Stimulated activated CD4-positive, alpha-beta T cell treated with anti-CD3 and anti-CD28 coated beads, TNF-alpha, amount 100 ng/mL, for 1 hour (primary cell): ENCODE results near the gene XRCC5.
"Not testable (repeated sequence)": the region's sequence is repeated elsewhere in the genome, so short reads cannot be mapped to it uniquely, and the experiment has no call there.

Experiments
- DNase-seq, 3 donors: peaks; one replicate each; pipeline ENCODE4 v3.0.0-alpha.2; 2020; ENCODE audit warnings: low read depth in 3 of 3, low spot score in 1 of 3

The XRCC5 gene

DNA sequence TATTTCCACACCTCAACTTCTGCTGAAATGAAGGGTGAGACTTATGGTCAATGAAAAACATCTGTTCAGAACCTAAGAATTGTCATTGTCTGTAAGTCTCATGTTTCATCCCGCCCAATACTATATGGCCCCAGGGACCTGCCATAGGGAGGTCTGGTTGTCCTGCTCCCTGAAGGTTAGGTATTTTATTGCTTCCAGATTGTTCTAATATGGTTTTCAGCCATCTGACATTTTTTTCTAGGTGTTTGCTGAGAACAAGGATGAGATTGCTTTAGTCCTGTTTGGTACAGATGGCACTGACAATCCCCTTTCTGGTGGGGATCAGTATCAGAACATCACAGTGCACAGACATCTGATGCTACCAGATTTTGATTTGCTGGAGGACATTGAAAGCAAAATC lies 7.3 kb downstream of the XRCC5 start:
- DNase-seq, result no peak

- DNase-seq, result no peak
Observed at GRCh38 chr2:216117561-216118340, 8.6 kb downstream of the XRCC5 start.

DNA sequence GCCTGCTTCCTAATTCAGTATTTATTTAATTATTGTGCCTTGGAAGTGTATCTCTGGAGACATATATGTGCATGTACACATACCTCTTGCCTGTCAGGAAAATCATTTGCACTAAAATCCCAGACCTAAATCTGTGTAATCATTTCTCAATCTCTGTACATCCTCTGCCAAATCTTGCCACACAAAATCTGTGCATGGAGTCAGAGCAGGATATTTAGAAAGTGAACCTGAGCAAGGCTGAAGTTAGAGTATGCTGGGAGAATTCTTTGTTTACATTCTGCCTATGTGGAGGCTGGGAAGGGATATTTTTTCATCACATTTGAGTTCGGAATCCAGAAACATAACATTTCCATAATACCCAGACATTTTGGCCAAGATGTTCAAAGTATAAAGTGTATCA lies 9.3 kb downstream of the XRCC5 start:
- DNase-seq, result no peak

- no peak for DNase-seq
Observed at GRCh38 chr2:216119146-216119545, 10.0 kb downstream of the XRCC5 start.

DNA sequence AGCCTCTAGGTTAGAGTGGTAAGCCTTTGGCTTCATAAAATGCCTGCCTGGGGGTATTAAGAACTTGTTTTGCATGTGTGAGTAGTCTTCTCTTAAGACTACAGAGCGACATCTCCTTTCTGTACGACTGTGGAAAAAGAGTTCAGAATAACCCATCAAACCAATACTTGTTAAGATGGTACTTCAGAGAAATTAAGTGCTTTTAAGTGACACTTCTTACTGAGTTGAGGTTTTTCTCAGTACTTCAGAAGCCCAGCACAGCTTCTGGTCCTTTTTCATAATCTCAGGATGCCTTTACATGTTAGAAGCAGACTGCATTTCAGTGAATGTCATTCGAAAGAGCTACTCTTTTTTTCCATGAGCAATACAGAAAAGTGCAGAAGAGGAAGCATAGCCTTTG lies 10.8 kb downstream of the XRCC5 start:
- DNase-seq, result no peak

DNA sequence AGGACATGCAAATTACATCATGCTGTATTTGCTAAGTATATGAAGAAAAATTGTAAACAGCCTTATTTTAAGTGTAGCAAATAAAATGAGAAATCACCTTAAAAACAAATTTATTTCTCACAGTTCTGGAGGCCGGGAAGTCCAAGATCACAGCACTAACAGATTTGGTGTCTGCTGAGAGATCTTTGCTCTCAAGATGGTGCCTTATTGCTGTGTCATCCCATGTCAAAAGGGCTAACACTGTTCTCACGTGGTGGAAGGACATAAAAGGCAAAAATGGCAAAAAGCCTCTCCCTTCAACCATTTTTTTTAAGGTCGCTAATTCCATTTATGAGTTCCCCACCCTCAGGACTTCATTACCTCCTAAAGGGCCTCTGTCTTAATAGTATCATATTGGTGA lies 12.1 kb downstream of the XRCC5 start:
- DNase-seq, result no peak

- no peak for DNase-seq
Observed at GRCh38 chr2:216126943-216127342, 17.8 kb downstream of the XRCC5 start.

DNA sequence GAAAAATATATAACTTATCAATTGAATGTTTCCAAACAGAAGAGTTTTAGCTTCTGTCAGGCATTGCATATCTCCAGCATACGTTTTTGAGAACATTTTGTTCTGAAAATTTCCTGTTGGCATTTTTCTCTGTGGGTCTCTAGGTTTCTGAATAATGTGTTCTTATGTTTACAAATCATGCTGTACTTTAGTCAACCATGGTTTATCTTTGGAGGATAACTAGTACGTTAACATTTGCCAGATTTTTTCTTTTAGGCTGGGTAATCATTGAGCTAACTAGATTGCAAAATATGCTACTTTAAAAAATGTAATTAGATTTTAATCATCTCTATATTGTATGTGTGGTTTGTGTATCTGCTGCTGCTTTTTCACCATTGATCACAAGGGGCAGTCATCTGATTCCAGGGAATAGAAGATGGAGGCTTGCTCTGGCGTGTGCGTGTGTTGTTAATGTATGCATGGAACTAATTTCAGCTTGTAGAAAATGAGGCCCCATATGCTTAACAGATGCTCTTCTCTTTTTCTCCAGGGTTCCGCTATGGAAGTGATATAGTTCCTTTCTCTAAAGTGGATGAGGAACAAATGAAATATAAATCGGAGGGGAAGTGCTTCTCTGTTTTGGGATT lies 21.3 kb downstream of the XRCC5 start:
- DNase-seq, result no peak

DNA sequence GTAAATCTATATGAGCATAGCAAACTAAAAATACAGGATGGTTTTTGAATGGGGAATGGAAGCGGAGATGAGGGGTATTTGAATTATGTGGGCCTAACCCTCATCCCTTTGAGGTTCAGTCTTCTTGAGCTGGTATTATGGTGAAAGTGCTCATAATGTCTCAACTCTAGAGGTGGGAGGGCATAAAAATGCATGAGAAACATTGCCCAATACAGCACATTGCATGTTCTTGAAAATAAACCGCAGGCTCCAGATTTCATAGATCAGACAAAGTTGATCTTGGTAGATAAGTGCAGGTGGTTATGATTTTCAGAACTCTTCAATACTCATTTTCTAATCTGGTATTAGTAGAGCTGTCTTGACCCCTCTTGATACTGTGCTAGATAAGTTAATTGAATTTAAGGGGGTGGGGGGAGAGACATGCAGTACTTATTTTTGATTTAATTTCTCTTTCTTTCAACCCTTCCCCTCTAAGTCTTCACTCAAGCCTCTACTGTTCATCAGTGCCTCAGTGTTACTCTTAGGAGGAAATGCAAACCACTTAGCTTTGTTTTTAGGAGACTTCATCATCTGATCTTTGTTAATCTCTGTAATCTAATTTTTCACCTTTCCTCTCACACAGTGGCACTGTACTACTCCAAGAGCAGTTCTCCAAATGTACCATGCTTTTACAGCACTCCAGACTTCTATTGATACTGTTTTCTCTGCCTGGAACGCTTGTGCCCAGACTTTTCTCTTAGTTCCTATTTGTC lies 22.2 kb downstream of the XRCC5 start:
- no peak for DNase-seq

DNA sequence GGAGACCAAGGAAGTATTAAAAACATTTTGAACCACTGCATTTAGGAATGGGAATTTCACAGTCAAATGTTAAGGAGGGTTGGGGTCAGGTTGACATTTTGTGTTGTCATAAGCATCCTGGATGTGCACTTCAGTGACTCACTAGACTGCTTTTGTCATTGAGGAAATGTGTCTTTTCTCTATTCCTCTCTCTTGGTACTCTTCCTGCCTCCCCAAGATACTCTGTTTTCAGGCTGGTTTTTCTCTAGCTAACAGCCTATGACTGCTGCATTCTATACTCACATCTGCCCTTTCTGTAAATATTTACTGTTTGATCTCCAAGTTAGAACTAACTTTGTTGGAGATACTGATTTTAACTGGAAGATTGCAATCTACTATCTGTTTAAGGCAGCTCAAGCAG lies 23.4 kb downstream of the XRCC5 start:
- DNase-seq, result no peak

GRCh38 chr2:216133397-216133796 lies 24.2 kb downstream of the XRCC5 start:
- no peak for DNase-seq

- DNase-seq, result no peak
Observed at GRCh38 chr2:216134958-216135541, 25.9 kb downstream of the XRCC5 start.

- no peak for DNase-seq
Observed at GRCh38 chr2:216139884-216140283, 30.7 kb downstream of the XRCC5 start.

GRCh38 chr2:216141516-216141915 lies 32.4 kb downstream of the XRCC5 start:
- not testable (repeated sequence) for DNase-seq

- no peak for DNase-seq
Observed at GRCh38 chr2:216142540-216142939, 33.4 kb downstream of the XRCC5 start.

DNA sequence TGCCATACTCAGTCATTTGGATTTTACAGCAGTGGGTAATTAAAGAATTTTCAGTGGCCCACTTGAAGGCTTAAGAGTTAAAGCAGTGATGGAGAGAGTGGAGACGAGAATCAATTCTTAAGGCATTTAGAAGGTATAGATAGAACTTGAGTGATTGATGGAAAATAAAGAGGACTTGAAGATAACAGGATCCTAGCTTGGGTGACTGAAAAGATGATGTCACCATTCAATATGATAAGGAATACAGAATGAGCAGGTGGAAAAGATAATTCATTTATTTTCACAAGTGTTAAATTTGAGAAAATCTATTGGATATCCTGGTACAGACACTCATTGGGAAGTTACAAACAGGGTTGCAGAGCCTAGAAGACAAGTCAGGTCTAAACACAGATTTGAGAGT lies 35.2 kb downstream of the XRCC5 start:
- no peak for DNase-seq

GRCh38 chr2:216144857-216145256 lies 35.7 kb downstream of the XRCC5 start:
- DNase-seq, result no peak

GRCh38 chr2:216146573-216146972 lies 37.4 kb downstream of the XRCC5 start:
- no peak for DNase-seq

GRCh38 chr2:216147172-216148131 lies 38.3 kb downstream of the XRCC5 start:
- no peak for DNase-seq

- no peak for DNase-seq
Observed at GRCh38 chr2:216148983-216149382, 39.8 kb downstream of the XRCC5 start.

- no peak for DNase-seq
Observed at GRCh38 chr2:216149741-216150140, 40.6 kb downstream of the XRCC5 start.
